Measurements from ENCODE around the gene IZUMO1. TPM values are rescaled to one million over a fixed set of nuclear protein-coding genes. Genes with fewer than 3 reads are reported as not detected.

IZUMO1 gene
- not detected in 5 replicates for total RNA-seq (2022; extraction: Qiagen RNA extraction; ENCODE audit: low read depth)

DNA sequence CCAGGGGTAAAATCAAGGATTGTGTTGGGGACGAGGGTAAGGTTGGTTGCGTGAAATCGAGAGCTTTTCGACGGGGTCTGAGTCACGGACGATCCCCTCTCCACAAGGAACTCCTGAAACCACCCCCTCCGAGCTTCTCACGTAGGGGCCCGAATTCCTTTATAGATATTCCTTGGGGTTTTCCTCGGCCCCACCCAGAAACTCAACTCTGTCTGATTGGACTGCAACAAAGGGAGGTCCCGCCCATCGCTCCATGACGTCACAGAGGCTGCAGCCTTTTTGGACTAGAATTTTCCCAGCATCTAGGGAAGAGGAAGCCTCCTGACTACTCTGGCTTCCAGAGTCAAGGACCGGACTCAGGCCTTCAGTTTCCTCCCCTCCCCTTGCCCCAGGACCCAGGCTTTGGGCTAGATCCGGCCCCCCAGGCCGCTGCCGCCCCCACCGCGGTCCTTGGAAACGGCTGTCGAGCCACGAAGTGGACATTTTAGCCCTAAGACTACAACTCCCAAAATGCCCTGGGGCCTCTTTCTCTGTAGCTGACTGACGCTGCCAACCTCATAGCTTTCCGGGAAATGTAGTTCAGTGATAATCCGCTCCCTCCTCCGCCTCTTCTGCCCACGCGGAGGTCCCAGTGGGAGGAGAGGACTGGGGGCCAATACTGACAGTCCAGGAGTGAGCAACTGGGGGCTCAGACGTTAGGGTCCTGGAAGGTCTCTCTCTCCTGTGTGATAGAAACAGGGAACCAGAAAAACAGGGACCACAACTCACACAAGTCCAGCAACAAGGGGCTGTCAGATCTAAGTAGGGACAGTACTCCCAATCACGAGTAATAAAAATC is at the start of gene IZUMO1:
Gene IZUMO1 (minus strand): TSS at position 172 of the 838 bp plus-strand sequence. CDS start 1,050 bp downstream, outside the sequence.

DNA sequence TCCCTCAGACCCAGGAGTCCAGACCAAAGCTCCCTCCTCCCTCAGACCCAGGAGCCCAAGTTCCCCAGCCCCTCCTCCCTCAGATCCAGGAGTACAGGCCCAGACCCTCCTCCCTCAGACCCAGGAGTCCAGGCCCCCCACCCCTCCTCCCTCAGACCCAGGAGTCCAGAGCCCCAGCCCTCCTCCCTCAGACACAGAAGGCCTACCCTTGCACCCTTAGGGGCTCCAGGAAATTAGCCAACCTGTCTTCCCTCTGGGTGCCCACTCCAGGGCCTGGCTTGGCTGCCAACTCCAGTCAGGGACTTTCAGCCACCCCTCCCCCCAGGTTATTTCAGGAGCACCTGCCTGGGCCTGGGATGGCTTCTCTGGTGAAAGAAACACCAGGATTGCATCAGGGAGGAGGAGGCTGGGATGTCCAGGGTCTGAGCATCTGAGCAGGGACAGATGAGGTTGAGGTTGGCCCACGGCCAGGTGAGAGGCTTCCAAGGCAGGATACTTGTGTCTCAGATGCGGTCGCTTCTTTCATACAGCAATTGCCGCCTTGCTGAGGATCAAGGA is 8.5 kb upstream of the IZUMO1 start, which contains the start of gene FGF21:
Gene FGF21 (plus strand): TSS at position 441 of the 558 bp plus-strand sequence. CDS start 713 bp downstream, outside the sequence.

DNA sequence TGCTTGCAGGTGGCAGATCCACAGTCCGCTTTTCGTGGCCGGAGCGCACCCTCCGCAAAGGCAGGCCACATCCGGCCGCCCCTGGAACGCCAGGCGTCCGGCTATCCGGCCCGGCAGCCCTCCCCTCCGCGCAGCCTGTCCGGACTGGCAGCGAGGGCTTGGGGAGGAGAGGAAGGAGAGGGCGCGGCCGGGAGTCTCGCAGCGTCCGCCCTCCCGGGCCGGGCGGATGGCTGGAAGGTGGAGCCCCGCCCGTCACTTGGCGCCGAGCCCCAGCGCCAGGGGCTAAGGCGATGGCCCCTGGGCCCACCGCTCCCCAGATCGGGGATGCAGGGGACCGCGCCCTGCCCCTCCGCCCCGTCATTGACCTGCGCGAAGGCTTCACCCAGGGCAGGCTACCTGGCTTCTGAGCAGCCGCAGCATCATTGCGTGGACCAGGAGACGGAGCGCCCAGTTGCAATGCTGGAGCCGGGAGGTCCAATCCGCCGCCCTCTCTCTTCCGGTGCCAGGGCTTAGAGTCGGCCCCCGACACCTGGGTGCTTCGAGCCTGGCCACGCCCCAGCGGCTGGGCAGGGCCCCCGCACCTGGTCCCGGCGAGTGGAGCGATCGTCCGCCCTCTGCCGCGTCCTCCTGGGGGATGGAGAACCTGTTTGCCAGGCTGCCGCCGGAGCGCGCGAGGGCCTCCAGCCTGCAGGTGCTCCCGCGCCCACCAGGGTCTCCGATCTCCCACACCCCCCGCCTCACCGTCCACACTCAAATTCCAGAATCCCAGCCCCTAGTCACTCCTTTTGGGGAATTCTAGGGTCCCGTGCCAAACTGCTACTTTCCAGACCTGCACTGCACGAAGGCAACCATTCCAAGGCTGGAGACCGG is 6.0 kb upstream of the IZUMO1 start, which contains the start of gene FUT1:
Gene FUT1 (minus strand): TSS at position 146 of the 870 bp plus-strand sequence. CDS start 1,360 bp downstream, outside the sequence.

DNA sequence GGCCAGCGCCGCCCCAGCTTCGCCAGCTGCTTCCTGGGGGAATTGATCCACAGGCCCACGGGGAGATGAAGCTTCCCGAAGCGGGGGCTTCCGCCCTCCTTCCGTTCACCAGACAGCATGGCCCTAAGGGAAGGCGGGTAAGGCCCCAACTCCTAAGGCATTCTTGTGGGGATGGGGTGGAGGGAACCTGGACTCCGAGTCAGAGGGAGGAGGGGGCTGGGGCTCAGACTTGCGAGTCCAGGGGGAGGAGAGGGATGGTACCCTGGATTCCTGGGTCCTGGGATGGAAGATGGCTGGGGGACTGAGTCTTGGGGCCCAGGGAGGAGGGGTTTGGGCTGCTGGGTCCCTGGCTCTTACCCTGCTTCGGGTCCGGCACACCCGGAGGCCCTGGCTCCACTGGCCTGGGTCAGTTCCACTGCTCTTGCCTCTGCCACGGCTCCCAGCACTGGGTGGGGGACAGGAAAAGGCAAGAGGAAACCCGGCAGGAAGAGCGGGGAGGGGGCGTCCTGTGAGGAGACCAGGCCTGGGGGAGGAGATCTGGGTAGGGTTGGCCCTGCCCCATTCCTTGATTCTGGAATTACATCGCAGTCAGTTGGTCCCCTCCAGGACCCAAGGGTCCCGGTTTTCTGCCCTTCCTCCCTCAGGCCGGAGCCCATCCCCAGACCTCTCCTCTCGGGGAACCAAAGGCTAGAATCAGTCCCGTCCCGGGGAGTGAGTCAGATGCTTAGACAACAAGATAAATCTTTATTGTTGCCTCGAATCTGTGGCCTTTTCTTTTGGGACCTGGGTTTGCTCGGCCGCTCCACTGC is 6.3 kb downstream of the IZUMO1 start, which contains the start of gene RASIP1:
Gene RASIP1 (minus strand): TSS at position 447 of the 809 bp plus-strand sequence. CDS start 328 bp downstream, at position 119.

DNA sequence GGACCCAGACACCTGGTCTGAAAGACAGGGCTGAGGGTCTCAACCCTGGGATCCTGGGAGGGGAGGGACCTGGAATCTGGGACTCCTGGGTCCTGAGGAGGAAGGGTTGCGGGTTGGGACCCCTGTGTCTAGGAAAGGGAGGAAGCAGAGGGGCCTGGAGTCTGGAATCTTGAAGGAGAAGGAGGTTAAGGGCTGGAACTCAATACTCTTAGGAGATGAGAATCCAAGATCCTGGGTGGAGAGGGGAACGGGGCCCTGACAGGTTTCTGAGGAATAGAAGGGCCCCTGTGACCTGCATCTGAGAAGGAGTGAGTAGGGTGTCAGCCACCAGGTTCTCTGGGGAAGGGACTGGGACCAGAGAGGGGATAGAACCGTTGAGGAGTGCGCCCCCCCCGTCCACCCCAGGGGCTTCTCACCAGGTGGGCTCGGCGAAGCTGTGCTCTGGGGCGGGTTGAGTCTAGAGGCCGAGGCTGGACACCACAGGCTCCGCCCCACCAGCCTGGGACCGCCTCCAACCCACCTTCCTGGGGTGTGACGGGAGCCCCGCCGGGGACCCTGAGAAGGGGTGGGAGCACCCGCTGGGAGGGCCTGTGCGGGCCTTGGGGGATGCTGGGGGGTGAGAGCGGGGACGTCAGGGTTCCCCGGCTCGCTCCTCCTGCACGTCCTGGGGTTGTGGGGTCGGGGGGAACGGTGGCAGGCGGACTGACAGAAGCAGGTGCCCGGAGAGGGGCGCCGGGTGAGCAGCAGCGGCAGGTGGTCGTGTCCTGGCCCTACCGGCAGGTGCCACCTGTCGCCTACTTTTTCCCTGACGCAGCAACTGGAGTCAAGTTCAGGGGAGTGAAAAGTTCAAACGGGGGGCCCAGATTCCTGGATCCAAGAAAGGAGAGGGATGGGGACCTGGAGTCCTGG is 27.2 kb downstream of the IZUMO1 start, which contains the start of gene MAMSTR:
Gene MAMSTR (minus strand): TSS at position 463 of the 909 bp plus-strand sequence. CDS start 694 bp downstream, outside the sequence.

DNA sequence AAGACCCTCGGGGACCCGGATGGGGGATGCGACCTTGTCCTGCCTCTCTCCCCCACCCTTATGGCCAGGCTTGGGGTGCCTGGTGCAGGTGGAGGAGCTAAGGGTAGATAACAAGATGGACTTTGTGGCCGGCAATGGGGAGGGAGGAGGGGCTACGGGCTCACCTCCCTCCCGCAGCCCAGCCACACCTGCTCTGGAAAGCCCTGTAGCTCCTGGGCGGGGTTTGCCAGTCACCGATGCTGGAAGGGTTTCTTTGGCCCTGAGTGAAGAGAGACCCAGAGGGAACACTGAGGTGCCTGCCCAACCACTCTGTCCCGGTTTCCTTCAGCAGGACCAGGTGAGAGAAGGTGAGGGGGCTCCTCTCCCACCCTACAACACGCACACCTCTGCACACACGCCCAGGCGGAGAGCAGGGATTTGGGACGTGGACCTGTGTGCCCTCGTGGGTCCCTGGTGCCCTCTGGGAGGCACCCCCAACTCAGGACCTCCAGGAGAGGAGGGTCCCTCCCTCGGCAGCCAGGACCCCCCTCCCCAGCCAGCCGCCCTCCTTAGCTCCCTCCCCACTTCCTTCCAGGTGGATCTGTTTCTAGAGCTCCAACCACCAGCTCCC is 50.9 kb downstream of the IZUMO1 start, which contains the start of gene FUT2:
Gene FUT2 (plus strand): TSS at position 229 of the 610 bp plus-strand sequence. CDS start 6,986 bp downstream, outside the sequence.

Other genes starting within 250 kb of the IZUMO1 start
- gene LMTK3, start 235.1 kb downstream of the IZUMO1 start, total RNA-seq (2022; extraction: Qiagen RNA extraction; ENCODE audit: low read depth): 3.0 to 6.3 TPM (median 5.3 TPM) in 5 replicates
- 12.4 to 18.3 TPM (median 16.6 TPM) in 5 replicates for gene SULT2B1, start 194.7 kb downstream of the IZUMO1 start, total RNA-seq (2022; extraction: Qiagen RNA extraction; ENCODE audit: low read depth)
- gene SPACA4, start 140.2 kb downstream of the IZUMO1 start, total RNA-seq (2022; extraction: Qiagen RNA extraction; ENCODE audit: low read depth): 0.31 TPM in 1 of 5 replicates, not detected in the others
- gene FAM83E, start 131.8 kb downstream of the IZUMO1 start, total RNA-seq (2022; extraction: Qiagen RNA extraction; ENCODE audit: low read depth): 0.08 to 0.63 TPM (median 0.18 TPM) in 5 replicates
- gene RPL18, start 127.7 kb downstream of the IZUMO1 start, total RNA-seq (2022; extraction: Qiagen RNA extraction; ENCODE audit: low read depth): 3,056 to 3,829 TPM (median 3,206 TPM) in 5 replicates
- 12.0 to 16.9 TPM (median 13.6 TPM) in 5 replicates for gene SPHK2, start 127.4 kb downstream of the IZUMO1 start, total RNA-seq (2022; extraction: Qiagen RNA extraction; ENCODE audit: low read depth)
- gene DBP, start 109.5 kb downstream of the IZUMO1 start, total RNA-seq (2022; extraction: Qiagen RNA extraction; ENCODE audit: low read depth): 1.1 to 2.5 TPM (median 2.0 TPM) in 5 replicates
- gene CA11, start 100.7 kb downstream of the IZUMO1 start, total RNA-seq (2022; extraction: Qiagen RNA extraction; ENCODE audit: low read depth): 8.9 to 12.7 TPM (median 11.1 TPM) in 5 replicates
- gene NTN5, start 73.9 kb downstream of the IZUMO1 start, total RNA-seq (2022; extraction: Qiagen RNA extraction; ENCODE audit: low read depth): 0.08 to 0.29 TPM (median 0.17 TPM) in 5 replicates
- gene FUT2, start 50.9 kb downstream of the IZUMO1 start, total RNA-seq (2022; extraction: Qiagen RNA extraction; ENCODE audit: low read depth): not detected in 5 replicates
- gene MAMSTR, start 27.2 kb downstream of the IZUMO1 start, total RNA-seq (2022; extraction: Qiagen RNA extraction; ENCODE audit: low read depth): 0.30 to 0.50 TPM (median 0.41 TPM) in 5 replicates
- 0.51 to 0.67 TPM (median 0.56 TPM) in 5 replicates for gene RASIP1, start 6.3 kb downstream of the IZUMO1 start, total RNA-seq (2022; extraction: Qiagen RNA extraction; ENCODE audit: low read depth)
- gene FUT1, start 5.7 kb upstream of the IZUMO1 start, total RNA-seq (2022; extraction: Qiagen RNA extraction; ENCODE audit: low read depth): 0.03 to 0.10 TPM (median 0.08 TPM) in 5 replicates
- gene FGF21, start 8.6 kb upstream of the IZUMO1 start, total RNA-seq (2022; extraction: Qiagen RNA extraction; ENCODE audit: low read depth): not detected in 5 replicates
- 50.8 to 62.8 TPM (median 58.1 TPM) in 5 replicates for gene BCAT2, start 64.1 kb upstream of the IZUMO1 start, total RNA-seq (2022; extraction: Qiagen RNA extraction; ENCODE audit: low read depth)
- gene HSD17B14, start 89.6 kb upstream of the IZUMO1 start, total RNA-seq (2022; extraction: Qiagen RNA extraction; ENCODE audit: low read depth): 12.3 to 16.2 TPM (median 13.0 TPM) in 5 replicates
- gene PLEKHA4, start 121.7 kb upstream of the IZUMO1 start, total RNA-seq (2022; extraction: Qiagen RNA extraction; ENCODE audit: low read depth): 1.1 to 2.2 TPM (median 1.5 TPM) in 5 replicates
- 84.1 to 116 TPM (median 94.2 TPM) in 5 replicates for gene PPP1R15A, start 125.5 kb upstream of the IZUMO1 start, total RNA-seq (2022; extraction: Qiagen RNA extraction; ENCODE audit: low read depth)
- not detected in 5 replicates for gene TULP2, start 151.8 kb upstream of the IZUMO1 start, total RNA-seq (2022; extraction: Qiagen RNA extraction; ENCODE audit: low read depth)
- 193 to 220 TPM (median 200 TPM) in 5 replicates for gene NUCB1, start 153.4 kb upstream of the IZUMO1 start, total RNA-seq (2022; extraction: Qiagen RNA extraction; ENCODE audit: low read depth)
- 1.2 to 2.7 TPM (median 1.7 TPM) in 5 replicates for gene DHDH, start 186.8 kb upstream of the IZUMO1 start, total RNA-seq (2022; extraction: Qiagen RNA extraction; ENCODE audit: low read depth)
- 267 to 409 TPM (median 344 TPM) in 5 replicates for gene BAX, start 208.0 kb upstream of the IZUMO1 start, total RNA-seq (2022; extraction: Qiagen RNA extraction; ENCODE audit: low read depth)
- 16,193 to 24,145 TPM (median 18,864 TPM) in 5 replicates for gene FTL, start 218.4 kb upstream of the IZUMO1 start, total RNA-seq (2022; extraction: Qiagen RNA extraction; ENCODE audit: low read depth)
- 16.8 to 21.1 TPM (median 19.5 TPM) in 5 replicates for gene GYS1, start 246.4 kb upstream of the IZUMO1 start, total RNA-seq (2022; extraction: Qiagen RNA extraction; ENCODE audit: low read depth)
- 214 to 245 TPM (median 232 TPM) in 5 replicates for gene RUVBL2, start 247.0 kb upstream of the IZUMO1 start, total RNA-seq (2022; extraction: Qiagen RNA extraction; ENCODE audit: low read depth)

Measured in A549 treated with GW870086 at 1 μM for 4 hours (cell line).